ENCODE results near the gene PSTPIP2. TPM values are rescaled to one million over a fixed set of nuclear protein-coding genes. Genes with fewer than 3 reads are reported as not detected.

PSTPIP2 gene
- total RNA-seq, 3 donors from 2014 or later (not counting 1 experiment from before 2014, with no cell fraction given), result 34.7 to 55.0 (median 46.9) TPM

GRCh38 chr18:46009125-46009840 lies 62.8 kb downstream of the PSTPIP2 start:
- DNase-seq (no peak), ATAC-seq (peak in 2 of 3 donors; percentile 21 to 67)
- no peak overlapping the region for H3K4me3 Mint-ChIP-seq
- no peak overlapping the region for H3K27ac Mint-ChIP-seq
- peaks cover 5% of the 10 kb centered on the region for H3K4me1 ChIP-seq (ENCODE audit: control insufficient read depth, insufficient read depth, low read length)
- H3K4me1 Mint-ChIP-seq, result peaks cover 12 to 18% of the 10 kb centered on the region in 2 donors
- H3K36me3 ChIP-seq (ENCODE audit: control insufficient read depth, insufficient read depth, low read length), result peaks cover 4% of the 10 kb centered on the region
- intact Hi-C loops (cut with micrococcal nuclease), result no loop called here
- H3K27ac ChIP-seq (ENCODE audit: low read length), result peak overlapping the region; percentile 36
- 92% methylated on average over 2 of the region's 5 CpGs for WGBS (ENCODE audit: insufficient coverage)
- H3K27me3 ChIP-seq (ENCODE audit: control insufficient read depth, insufficient read depth, low read length), result no peaks in the 10 kb centered on the region
- H3K9me3 ChIP-seq (ENCODE audit: control insufficient read depth, insufficient read depth, low read length), result no peaks in the 10 kb centered on the region
- H3K4me3 ChIP-seq (ENCODE audit: low read length), result no peak overlapping the region
- H3K9me3 Mint-ChIP-seq, result no peaks in the 10 kb centered on the region
- no peaks in the 10 kb centered on the region for H3K27me3 Mint-ChIP-seq (ENCODE audit: low read depth in 2 of 2)
- peaks cover 21% of the 10 kb centered on the region for H3K36me3 Mint-ChIP-seq
- no peak for TF ChIP-seq CTCF (IDR thresholded peaks at IDR 0.05)

- DNase-seq, result no peak
- Mint-ChIP-seq H3K9me3 (no peaks in the 10 kb centered on the region), H3K4me1 (peaks cover 8 to 15% of the 10 kb centered on the region in 2 donors), H3K4me3 (no peak overlapping the region), H3K27ac (no peak overlapping the region), H3K36me3 (peaks cover 21% of the 10 kb centered on the region), H3K27me3 (ENCODE audit: low read depth in 2 of 2) (no peaks in the 10 kb centered on the region)
- H3K27ac ChIP-seq (ENCODE audit: low read length), result no peak overlapping the region
- no peak for ATAC-seq
- no peak overlapping the region for H3K4me3 ChIP-seq (ENCODE audit: low read length)
- no peak for TF ChIP-seq CTCF (IDR thresholded peaks at IDR 0.05)
- intact Hi-C loops (cut with micrococcal nuclease), result no loop called here
- peaks cover 5% of the 10 kb centered on the region for H3K4me1 ChIP-seq (ENCODE audit: control insufficient read depth, insufficient read depth, low read length)
- H3K36me3 ChIP-seq (ENCODE audit: control insufficient read depth, insufficient read depth, low read length), result peaks cover 4% of the 10 kb centered on the region
- WGBS (ENCODE audit: insufficient coverage), result 94% methylated on average over 8 of the region's 8 CpGs
- H3K9me3 ChIP-seq (ENCODE audit: control insufficient read depth, insufficient read depth, low read length), result no peaks in the 10 kb centered on the region
- H3K27me3 ChIP-seq (ENCODE audit: control insufficient read depth, insufficient read depth, low read length), result no peaks in the 10 kb centered on the region
Measured at GRCh38 chr18:46008531-46008930, 63.5 kb downstream of the PSTPIP2 start.

- ATAC-seq (no peak), DNase-seq (no peak)
- H3K4me3 Mint-ChIP-seq, result no peak overlapping the region
- Histone ChIP-seq H3K4me1 (ENCODE audit: control insufficient read depth, insufficient read depth, low read length) (peaks cover 5% of the 10 kb centered on the region), H3K27ac (ENCODE audit: low read length) (no peak overlapping the region), H3K36me3 (ENCODE audit: control insufficient read depth, insufficient read depth, low read length) (peaks cover 4% of the 10 kb centered on the region), H3K4me3 (ENCODE audit: low read length) (no peak overlapping the region), H3K9me3 (ENCODE audit: control insufficient read depth, insufficient read depth, low read length) (no peaks in the 10 kb centered on the region), H3K27me3 (ENCODE audit: control insufficient read depth, insufficient read depth, low read length) (no peaks in the 10 kb centered on the region)
- H3K9me3 Mint-ChIP-seq, result peaks cover 4 to 5% of the 10 kb centered on the region in 2 donors
- TF ChIP-seq CTCF (IDR thresholded peaks at IDR 0.05), result no peak
- 100% methylated on average over 4 of the region's 5 CpGs for WGBS (ENCODE audit: insufficient coverage)
- no peaks in the 10 kb centered on the region for H3K27me3 Mint-ChIP-seq (ENCODE audit: low read depth in 2 of 2)
- peaks cover 15 to 17% of the 10 kb centered on the region in 2 donors for H3K4me1 Mint-ChIP-seq
- H3K36me3 Mint-ChIP-seq, result peaks cover 30% of the 10 kb centered on the region
- no peak overlapping the region for H3K27ac Mint-ChIP-seq
- intact Hi-C loops (cut with micrococcal nuclease), result no loop called here
Measured at GRCh38 chr18:46007165-46007564, 64.9 kb downstream of the PSTPIP2 start.

Measured in natural killer cell (primary cell).